C4-2B (cell line): Measurements from ENCODE around the gene PDGFB.

ENCODE experiments used
- CTCF ChIP-seq: fragments of 450-650 bp; conservative IDR thresholded peaks from 2 replicates; pipeline ENCODE4 v1.5.1; 2017; ENCODE audit warnings: mild to moderate bottlenecking
- ZFX ChIP-seq: fragments of 450-650 bp; IDR thresholded peaks from 2 replicates; pipeline ENCODE4 v1.6.1; 2017

DNA sequence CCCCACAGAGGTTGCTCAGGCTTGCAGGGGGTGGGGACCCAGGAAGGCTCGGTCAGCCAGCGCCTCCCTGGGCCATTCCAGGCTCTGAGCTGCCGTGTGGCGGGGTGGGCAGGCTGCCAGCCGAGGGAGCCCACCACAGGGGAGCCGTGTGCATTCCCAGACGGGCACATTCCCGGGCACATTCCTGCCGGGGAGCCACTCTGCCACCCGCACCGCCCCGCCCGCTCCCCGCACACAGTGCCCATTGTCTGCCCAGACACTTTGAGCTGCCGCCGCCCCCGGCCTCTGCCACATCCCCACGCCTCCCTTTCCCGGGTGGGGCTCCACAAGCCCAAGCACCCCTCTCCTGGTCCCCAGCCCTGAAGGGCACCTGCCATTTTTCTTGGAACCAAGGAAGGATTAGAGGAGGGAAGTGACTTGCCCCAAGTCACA lies 47.3 kb upstream of the PDGFB start:
- TF ChIP-seq CTCF (no peak), ZFX (no peak)
